ENCODE results near the gene GFI1B. TPM values are rescaled to one million over a fixed set of nuclear protein-coding genes. Genes with fewer than 3 reads are reported as not detected.
"Not testable (repeated sequence)": the region's sequence is repeated elsewhere in the genome, so short reads cannot be mapped to it uniquely, and the experiment has no call there.

GFI1B gene
- total and polyA plus RNA-seq, 4 experiments from 2014 or later, result not detected

- no peaks in the 10 kb centered on the region for H3K9me3 Mint-ChIP-seq
- Histone ChIP-seq H3K4me3 (ENCODE audit: low read length in 2 of 2) (no peak overlapping the region), H3K9me3 (ENCODE audit: control insufficient read depth in 1 of 2, low read length in 2 of 2) (no peaks in the 10 kb centered on the region), H3K36me3 (ENCODE audit: insufficient read depth, low read length) (peaks cover 14% of the 10 kb centered on the region), H3K27me3 (ENCODE audit: insufficient read depth, low read length) (no peaks in the 10 kb centered on the region), H3K4me1 (ENCODE audit: insufficient read depth, low read length) (peaks cover 3% of the 10 kb centered on the region), H3K27ac (ENCODE audit: low read depth, low read length) (no peak overlapping the region)
- H3K36me3 Mint-ChIP-seq, result peaks cover 5 to 33% of the 10 kb centered on the region in 2 donors
- peaks cover 12 to 42% (median 19%) of the 10 kb centered on the region in 4 donors for H3K4me1 Mint-ChIP-seq
- ChIA-PET CTCF (ENCODE audit: partially characterized antibody) (interaction anchor here (0.7 kb wide), 1 partner anchor 10 kb away, joined by 4 read pairs; no protein-coding TSS in a partner anchor), POLR2A (ENCODE audit: partially characterized antibody) (no interaction called here)
- no peaks in the 10 kb centered on the region for H3K27me3 Mint-ChIP-seq
- intact Hi-C loops (cut with micrococcal nuclease), result no loop called here
- peak overlapping the region in 1 of 8 donors; percentile 29 for H3K4me3 Mint-ChIP-seq
- H3K27ac Mint-ChIP-seq, result no peak overlapping the region
- no peak for DNase-seq
Observed at GRCh38 chr9:133037775-133038515, 59.5 kb downstream of the GFI1B start.

- Mint-ChIP-seq H3K36me3 (peaks cover 20 to 47% of the 10 kb centered on the region in 2 donors), H3K27ac (peak overlapping the region in 1 of 7 donors; percentile 84), H3K4me1 (peaks cover 5 to 25% (median 7%) of the 10 kb centered on the region in 4 donors)
- ChIA-PET POLR2A (ENCODE audit: partially characterized antibody) (interaction anchor here (2.6 kb wide), 1 partner anchor 10 kb away, joined by 12 read pairs; the partner anchor contains the start of gene GTF3C5), CTCF (ENCODE audit: partially characterized antibody) (interaction anchor here (1.0 to 1.8 kb wide), 8 partner anchors 8 to 145 kb away, joined by 3 to 8 read pairs (median 4); partner anchors contain the start of gene GTF3C5)
- H3K4me3 ChIP-seq (ENCODE audit: low read length in 2 of 2); H3K4me3 Mint-ChIP-seq; H3K9me3 ChIP-seq (ENCODE audit: control insufficient read depth in 1 of 2, low read length in 2 of 2); intact Hi-C loops (cut with micrococcal nuclease); H3K9me3 Mint-ChIP-seq; H3K4me1 ChIP-seq (ENCODE audit: insufficient read depth, low read length); H3K27ac ChIP-seq (ENCODE audit: low read depth, low read length); H3K27me3 ChIP-seq (ENCODE audit: insufficient read depth, low read length); H3K27me3 Mint-ChIP-seq: not testable (repeated sequence)
- peaks cover 43% of the 10 kb centered on the region for H3K36me3 ChIP-seq (ENCODE audit: insufficient read depth, low read length)
- peak in 3 of 5 donors; percentile 22 to 32 (median 23) for DNase-seq
Observed at GRCh38 chr9:133040892-133041479, 62.5 kb downstream of the GFI1B start.

Small RNAs within 50 kb of the gene (microRNA-seq; reads per million reads assigned to microRNA genes)
- gene MIR548AW (ENCODE audit: borderline microRNAs expressed, borderline number of aligned reads, borderline replicate concordance), result 2.6 reads per million, percentile 7 among the genes with 10 or more reads in this experiment

Other genes with a start within 250 kb of the GFI1B start
- gene AK8, start 100.4 kb upstream of the GFI1B start, total RNA-seq, result under 1 TPM in 1 of 2 experiments, not detected in 1; 0.28 TPM
- gene AK8, start 100.4 kb upstream of the GFI1B start, polyA plus RNA-seq, result not detected
- 1 to 10 TPM; 1.5 to 1.8 TPM for gene SPACA9, start 99.8 kb upstream of the GFI1B start, total RNA-seq
- 1 to 10 TPM; 1.9 to 2.2 TPM for gene SPACA9, start 99.8 kb upstream of the GFI1B start, polyA plus RNA-seq
- 10 to 100 TPM; 72.7 to 76.5 TPM for gene TSC1, start 34.1 kb upstream of the GFI1B start, total RNA-seq
- 10 to 100 TPM in 1 of 2 donors, 1 to 10 TPM in 1; 4.4 to 13.5 TPM for gene TSC1, start 34.1 kb upstream of the GFI1B start, polyA plus RNA-seq
- gene GTF3C5, start 52.3 kb downstream of the GFI1B start, total RNA-seq, result 10 to 100 TPM; 71.3 to 71.5 TPM
- gene GTF3C5, start 52.3 kb downstream of the GFI1B start, polyA plus RNA-seq, result 10 to 100 TPM; 33.5 to 34.0 TPM
- gene CEL, start 83.3 kb downstream of the GFI1B start, total RNA-seq, result 1 to 10 TPM; 1.2 to 1.6 TPM
- under 1 TPM in 1 of 2 donors, not detected in 1; 0.15 TPM for gene CEL, start 83.3 kb downstream of the GFI1B start, polyA plus RNA-seq
- gene RALGDS, start 142.5 kb downstream of the GFI1B start, total RNA-seq, result 100 to 1,000 TPM; 123 to 131 TPM
- gene RALGDS, start 142.5 kb downstream of the GFI1B start, polyA plus RNA-seq, result 10 to 100 TPM; 27.9 to 67.8 TPM
- gene GBGT1, start 185.2 kb downstream of the GFI1B start, total RNA-seq, result 1 to 10 TPM; 3.6 to 6.3 TPM
- gene GBGT1, start 185.2 kb downstream of the GFI1B start, polyA plus RNA-seq, result under 1 TPM; 0.16 to 0.50 TPM
- not detected for gene OBP2B, start 230.6 kb downstream of the GFI1B start, total RNA-seq
- not detected for gene OBP2B, start 230.6 kb downstream of the GFI1B start, polyA plus RNA-seq